GM15510 (cell line): ENCODE results near the gene DDX53.

Experiments used
- POLR2A ChIP-seq: IDR thresholded peaks from 3 replicates; pipeline ENCODE4 v1.6.1; 2011; ENCODE audit warnings: borderline replicate concordance; ENCODE audit not compliant: insufficient read length; ENCODE audit errors: extremely low read depth

Gene DDX53

GRCh38 chrX:23012162-23012561 lies 12.4 kb downstream of the DDX53 start:
- TF ChIP-seq POLR2A, result no peak

GRCh38 chrX:23012636-23013035 lies 12.9 kb downstream of the DDX53 start:
- TF ChIP-seq POLR2A, result no peak

GRCh38 chrX:23013366-23013765 lies 13.6 kb downstream of the DDX53 start:
- TF ChIP-seq POLR2A, result no peak

- no peak for TF ChIP-seq POLR2A
Measured at GRCh38 chrX:23031600-23031999, 31.8 kb downstream of the DDX53 start.

GRCh38 chrX:23035493-23035892 lies 35.7 kb downstream of the DDX53 start:
- no peak for TF ChIP-seq POLR2A

GRCh38 chrX:23046443-23046842 lies 46.7 kb downstream of the DDX53 start:
- no peak for TF ChIP-seq POLR2A

GRCh38 chrX:23048806-23049573 lies 49.2 kb downstream of the DDX53 start:
- no peak for TF ChIP-seq POLR2A

- no peak for TF ChIP-seq POLR2A
Measured at GRCh38 chrX:23052324-23052723, 52.6 kb downstream of the DDX53 start.
